MM.1S (cell line): ENCODE results near the gene APOC1.

Source experiments
- DNase-seq: peaks from one replicate; pipeline ENCODE4 v3.0.0-alpha.2; 2015
- H2AFZ ChIP-seq: fragments of 300-600 bp; sonication (generic); 2 replicates; pipeline ENCODE4 v1.6.0; 2016; ENCODE audit warnings: antibody characterized with exemption, low read length
- H3F3A ChIP-seq: fragments of 300-600 bp; sonication (generic); 2 replicates; pipeline ENCODE4 v1.6.1; 2016; ENCODE audit warnings: mild to moderate bottlenecking, antibody characterized with exemption, low read length, moderate library complexity, mixed read lengths; ENCODE audit not compliant: insufficient read depth
- H3K27ac ChIP-seq: fragments of 300-600 bp; sonication (generic); 2 replicates; pipeline ENCODE4 v1.5.1; 2016; ENCODE audit warnings: mild to moderate bottlenecking, low read length
- H3K27me3 ChIP-seq: fragments of 300-600 bp; sonication (generic); replicated peaks from 2 replicates; pipeline ENCODE4 v1.6.0; 2016; ENCODE audit warnings: low read length; ENCODE audit not compliant: insufficient read depth
- H3K36me3 ChIP-seq: fragments of 300-600 bp; sonication (generic); replicated peaks from 2 replicates; pipeline ENCODE4 v1.6.1; 2016; ENCODE audit warnings: mild to moderate bottlenecking, low read length, mixed read lengths; ENCODE audit not compliant: insufficient read depth
- H3K4me1 ChIP-seq: fragments of 300-600 bp; sonication (generic); 2 replicates; pipeline ENCODE4 v1.6.1; 2016; ENCODE audit warnings: low read length, mixed read lengths
- H3K4me2 ChIP-seq: fragments of 300-600 bp; sonication (generic); 2 replicates; pipeline ENCODE4 v1.6.0; 2016; ENCODE audit warnings: low read depth, low read length
- H3K4me3 ChIP-seq: fragments of 300-600 bp; sonication (generic); 2 replicates; pipeline ENCODE4 v1.5.1; 2016; ENCODE audit warnings: low read length, mixed read lengths
- H3K79me2 ChIP-seq: fragments of 300-600 bp; sonication (generic); 2 replicates; pipeline ENCODE4 v1.6.1; 2016; ENCODE audit warnings: mixed run types, low read length, mixed read lengths
- H3K9ac ChIP-seq: fragments of 300-600 bp; sonication (generic); 2 replicates; pipeline ENCODE4 v1.6.1; 2016; ENCODE audit warnings: low read length, mixed read lengths
- H3K9me2 ChIP-seq: fragments of 300-600 bp; sonication (generic); replicated peaks from 2 replicates; pipeline ENCODE4 v1.6.1; 2016; ENCODE audit warnings: mild to moderate bottlenecking, low read length, mixed read lengths; ENCODE audit not compliant: insufficient read depth
- H3K9me3 ChIP-seq: fragments of 300-600 bp; sonication (generic); replicated peaks from 2 replicates; pipeline ENCODE4 v1.6.1; 2016; ENCODE audit warnings: mild to moderate bottlenecking, low read length, mixed read lengths; ENCODE audit not compliant: insufficient read depth
- H4K20me1 ChIP-seq: fragments of 300-600 bp; sonication (generic); 2 replicates; pipeline ENCODE4 v1.6.1; 2016; ENCODE audit warnings: mild to moderate bottlenecking, low read length, moderate library complexity, mixed read lengths; ENCODE audit not compliant: insufficient read depth
- CTCF ChIP-seq: fragments of 300-600 bp; sonication (generic); IDR thresholded peaks from 2 replicates; pipeline ENCODE4 v1.5.1; 2016; ENCODE audit warnings: antibody characterized with exemption, low read length, mixed read lengths
- EZH2 ChIP-seq: fragments of 300-600 bp; sonication (generic); optimal IDR thresholded peaks from 2 replicates; pipeline ENCODE3; 2017; ENCODE audit warnings: low read depth, mild to moderate bottlenecking, antibody characterized with exemption, low read length, mixed read lengths
- EZH2phosphoT487 ChIP-seq: fragments of 300-600 bp; sonication (generic); IDR thresholded peaks from 2 replicates; pipeline ENCODE4 v1.6.1; 2018; ENCODE audit warnings: antibody characterized with exemption, low read length

Gene APOC1

GRCh38 chr19:44894052-44894400 lies 20.4 kb upstream of the APOC1 start:
- Histone ChIP-seq H3K9ac (no peak overlapping the region), H3F3A (peaks cover 9% of the 10 kb centered on the region), H3K27ac (no peak overlapping the region), H3K4me3 (no peak overlapping the region), H3K79me2 (peaks cover 53% of the 10 kb centered on the region), H3K4me1 (0 out of 2 replicates have a peak, but pooled peaks cover 6% of the 10 kb centered on the region), H3K27me3 (no peaks in the 10 kb centered on the region), H2AFZ (no peak overlapping the region), H3K9me2 (no peaks in the 10 kb centered on the region), H3K4me2 (no peak overlapping the region), H3K36me3 (peaks cover 14% of the 10 kb centered on the region), H4K20me1 (no peaks in the 10 kb centered on the region), H3K9me3 (no peaks in the 10 kb centered on the region)
- TF ChIP-seq CTCF (no peak), EZH2phosphoT487 (no peak), EZH2 (no peak)
- DNase-seq: no peak

GRCh38 chr19:44894946-44895345 lies 19.5 kb upstream of the APOC1 start:
- Histone ChIP-seq H3K4me3 (no peak overlapping the region), H3K27ac (no peak overlapping the region), H3K4me2 (no peak overlapping the region), H3F3A (peaks cover 6% of the 10 kb centered on the region), H3K9me2 (no peaks in the 10 kb centered on the region), H3K9ac (no peak overlapping the region), H3K27me3 (no peaks in the 10 kb centered on the region), H3K9me3 (no peaks in the 10 kb centered on the region), H2AFZ (no peak overlapping the region), H3K36me3 (peaks cover 14% of the 10 kb centered on the region), H3K79me2 (peaks cover 53% of the 10 kb centered on the region), H4K20me1 (no peaks in the 10 kb centered on the region), H3K4me1 (0 out of 2 replicates have a peak, but pooled peaks cover 2% of the 10 kb centered on the region)
- no peak for TF ChIP-seq CTCF
- TF ChIP-seq EZH2phosphoT487: no peak
- no peak for TF ChIP-seq EZH2
- no peak for DNase-seq

GRCh38 chr19:44897835-44898234 lies 16.6 kb upstream of the APOC1 start:
- Histone ChIP-seq H3K27ac (no peak overlapping the region), H3K79me2 (peaks cover 35% of the 10 kb centered on the region), H3F3A (no peaks in the 10 kb centered on the region), H3K9me3 (no peaks in the 10 kb centered on the region), H3K4me2 (no peak overlapping the region), H3K27me3 (no peaks in the 10 kb centered on the region), H2AFZ (no peak overlapping the region), H4K20me1 (no peaks in the 10 kb centered on the region), H3K9ac (no peak overlapping the region), H3K4me3 (no peak overlapping the region), H3K9me2 (no peaks in the 10 kb centered on the region), H3K36me3 (peaks cover 13% of the 10 kb centered on the region), H3K4me1 (no peaks in the 10 kb centered on the region)
- no peak for DNase-seq
- TF ChIP-seq EZH2 (no peak), EZH2phosphoT487 (no peak), CTCF (no peak)
